IMR-90 (cell line): Measurements from ENCODE around the gene MYO1G. TPM values are rescaled to one million over a fixed set of nuclear protein-coding genes. Genes with fewer than 3 reads are reported as not detected.
A peak's percentile ranks its signal among the peaks of the same experiment; 100 is the strongest.

Experiments
- ATAC-seq: fragments of 200-7000 bp; cut with Tn5 transposase; 2 replicates; pipeline ENCODE4 v1.9.1; 2020; ENCODE audit warnings: low read depth, mild to moderate bottlenecking, moderate library complexity
- BruUV-seq: library from RNA; stranded (reverse); fragments of 400-500 nt; replicated peaks from 2 replicates; lab custom pipeline; 2021; lab: Mats Ljungman, UMichigan
- CTCF ChIA-PET: fragments of 300-600 bp; formaldehyde crosslinking; extraction: SDS; loops from one replicate; lab custom pipeline; 2021; ENCODE audit warnings: antibody characterized with exemption; lab: Yijun Ruan, JAX
- POLR2A ChIA-PET: fragments of 300-600 bp; sonication (Branson Sonifier 250); formaldehyde crosslinking; loops from one replicate; lab custom pipeline; 2022; ENCODE audit warnings: antibody characterized with exemption; ENCODE audit not compliant: unreplicated experiment; lab: Charles Lee
- DNase-seq: peaks from one replicate; pipeline ENCODE4 v3.0.0; 2013
- H2AFZ ChIP-seq: replicated peaks from 2 replicates; pipeline ENCODE3; 2013; ENCODE audit warnings: low read length, mild to moderate bottlenecking; ENCODE audit not compliant: poor library complexity
- H2AK5ac ChIP-seq: 2 replicates; pipeline ENCODE4 v1.6.1; 2013; ENCODE audit warnings: low read depth, low read length, inconsistent platforms
- H2AK9ac ChIP-seq: replicated peaks from 2 replicates; pipeline ENCODE3; 2013; ENCODE audit warnings: mild to moderate bottlenecking, low read depth, low read length, moderate library complexity; ENCODE audit not compliant: poor library complexity
- H2BK120ac ChIP-seq: 2 replicates; pipeline ENCODE4 v1.6.1; 2013; ENCODE audit warnings: low read depth, low read length, inconsistent platforms
- H2BK15ac ChIP-seq: 3 replicates; pipeline ENCODE4 v1.6.1; 2013; ENCODE audit warnings: low read depth, low read length, inconsistent platforms
- H2BK20ac ChIP-seq: 2 replicates; pipeline ENCODE4 v1.6.1; 2013; ENCODE audit warnings: low read depth, mild to moderate bottlenecking, inconsistent platforms, low read length, moderate library complexity
- H2BK5ac ChIP-seq: 2 replicates; pipeline ENCODE4 v1.6.1; 2013; ENCODE audit warnings: mild to moderate bottlenecking, low read depth, low read length, inconsistent platforms; ENCODE audit not compliant: poor library complexity, severe bottlenecking
- H3K14ac ChIP-seq: replicated peaks from 2 replicates; pipeline ENCODE4 v1.6.1; 2013; ENCODE audit warnings: low read depth, low read length, inconsistent platforms
- H3K18ac ChIP-seq: 2 replicates; pipeline ENCODE4 v1.6.1; 2013; ENCODE audit warnings: low read depth, low read length, control low read depth
- H3K23ac ChIP-seq: 2 replicates; pipeline ENCODE4 v1.6.1; 2013; ENCODE audit warnings: low read depth, low read length, inconsistent platforms
- H3K27ac ChIP-seq: 2 replicates; pipeline ENCODE4 v1.5.1; 2013; ENCODE audit warnings: mild to moderate bottlenecking, control low read depth, low read length; ENCODE audit not compliant: insufficient read depth
- H3K27me3 ChIP-seq: 2 replicates; pipeline ENCODE4 v1.6.1; 2013; ENCODE audit warnings: low read length; ENCODE audit not compliant: control insufficient read depth, insufficient read depth
- H3K36me3 ChIP-seq: 2 replicates; pipeline ENCODE4 v1.6.1; 2013; ENCODE audit warnings: low read length, mixed read lengths; ENCODE audit not compliant: control insufficient read depth, insufficient read depth
- H3K4ac ChIP-seq: 2 replicates; pipeline ENCODE4 v1.6.1; 2013; ENCODE audit warnings: low read depth, low read length, inconsistent platforms
- H3K4me1 ChIP-seq: 2 replicates; pipeline ENCODE4 v1.6.1; 2013; ENCODE audit warnings: low read length, mixed read lengths; ENCODE audit not compliant: control insufficient read depth, insufficient read depth
- H3K4me2 ChIP-seq: 2 replicates; pipeline ENCODE4 v1.6.1; 2013; ENCODE audit warnings: low read depth, mild to moderate bottlenecking, control low read depth, low read length, moderate library complexity
- H3K4me3 ChIP-seq: 2 replicates; pipeline ENCODE4 v1.5.1; 2013; ENCODE audit warnings: low read depth, mild to moderate bottlenecking, control low read depth, low read length, moderate library complexity; ENCODE audit not compliant: insufficient read depth
- H3K56ac ChIP-seq: 2 replicates; pipeline ENCODE4 v1.6.1; 2013; ENCODE audit warnings: low read length, inconsistent platforms; ENCODE audit not compliant: insufficient read depth; ENCODE audit errors: extremely low read depth
- H3K79me1 ChIP-seq, 2 experiments: 2 replicates each; pipeline ENCODE4 v1.6.1; 2013; ENCODE audit warnings: low read length in 2 of 2, inconsistent platforms in 1 of 2, low read depth in 1 of 2
- H3K9ac ChIP-seq: 2 replicates; pipeline ENCODE4 v1.6.1; 2013; ENCODE audit warnings: low read depth, low read length, control low read depth
- H3K9me1 ChIP-seq: 2 replicates; pipeline ENCODE4 v1.6.1; 2013; ENCODE audit warnings: low read length, inconsistent platforms; ENCODE audit not compliant: insufficient read depth
- H3K9me3 ChIP-seq: 2 replicates; pipeline ENCODE4 v1.6.1; 2013; ENCODE audit warnings: low read length; ENCODE audit not compliant: control insufficient read depth, insufficient read depth
- H4K20me1 ChIP-seq: 2 replicates; pipeline ENCODE4 v1.6.1; 2013; ENCODE audit warnings: low read length, inconsistent platforms; ENCODE audit not compliant: insufficient read depth
- H4K5ac ChIP-seq: 2 replicates; pipeline ENCODE4 v1.6.1; 2013; ENCODE audit warnings: mild to moderate bottlenecking, low read depth, low read length, control low read depth
- H4K8ac ChIP-seq, 2 experiments: 2 replicates each; pipeline ENCODE4 v1.6.1; 2013; ENCODE audit warnings: low read depth in 2 of 2, low read length in 2 of 2, control low read depth in 1 of 2, inconsistent platforms in 1 of 2
- H4K91ac ChIP-seq: 2 replicates; pipeline ENCODE4 v1.6.1; 2013; ENCODE audit warnings: low read depth, low read length, inconsistent platforms; ENCODE audit not compliant: insufficient read depth
- BHLHE40 ChIP-seq: fragments of 150-350 bp; IDR thresholded peaks from 2 replicates; pipeline ENCODE4 v1.6.1; 2016; ENCODE audit warnings: mild to moderate bottlenecking, low read depth, low read length
- CEBPB ChIP-seq: IDR thresholded peaks from 2 replicates; pipeline ENCODE4 v1.6.1; 2012; ENCODE audit warnings: low read depth, low read length, improper control_type of control experiment
- CHD1 ChIP-seq: IDR thresholded peaks from 2 replicates; pipeline ENCODE4 v1.6.1; 2012; ENCODE audit warnings: low read depth, low read length, improper control_type of control experiment
- FOS ChIP-seq: fragments of 150-350 bp; IDR thresholded peaks from 2 replicates; pipeline ENCODE4 v1.6.1; 2016; ENCODE audit warnings: low read depth, low read length
- MAFK ChIP-seq: IDR thresholded peaks from 2 replicates; pipeline ENCODE4 v1.6.1; 2012; ENCODE audit warnings: low read depth, low read length, improper control_type of control experiment
- MAZ ChIP-seq: IDR thresholded peaks from 2 replicates; pipeline ENCODE4 v1.6.1; 2012; ENCODE audit warnings: low read depth, mild to moderate bottlenecking, low read length, improper control_type of control experiment, moderate library complexity, borderline replicate concordance
- MXI1 ChIP-seq: IDR thresholded peaks from 2 replicates; pipeline ENCODE4 v1.6.1; 2012; ENCODE audit warnings: low read depth, mild to moderate bottlenecking, low read length, moderate library complexity, borderline replicate concordance
- NFE2L2 ChIP-seq: fragments of 150-350 bp; IDR thresholded peaks from 2 replicates; pipeline ENCODE4 v1.6.1; 2016; ENCODE audit warnings: low read depth, mild to moderate bottlenecking, low read length
- POLR2A ChIP-seq: IDR thresholded peaks from 2 replicates; pipeline ENCODE4 v1.6.1; 2012; ENCODE audit warnings: mild to moderate bottlenecking, low read depth, low read length
- RAD21 ChIP-seq: IDR thresholded peaks from 2 replicates; pipeline ENCODE4 v1.6.1; 2012; ENCODE audit warnings: low read length, improper control_type of control experiment
- RCOR1 ChIP-seq: IDR thresholded peaks from 2 replicates; pipeline ENCODE4 v1.6.1; 2012; ENCODE audit warnings: mild to moderate bottlenecking, low read length, improper control_type of control experiment; ENCODE audit not compliant: insufficient replicate concordance
- RFX5 ChIP-seq: IDR thresholded peaks from 2 replicates; pipeline ENCODE4 v1.8.0; 2012; ENCODE audit warnings: low read depth, mild to moderate bottlenecking, low read length, moderate library complexity
- SMC3 ChIP-seq: fragments of 150-350 bp; IDR thresholded peaks from 2 replicates; pipeline ENCODE4 v1.6.1; 2016; ENCODE audit warnings: low read depth, mild to moderate bottlenecking, antibody characterized with exemption, low read length, moderate library complexity
- USF2 ChIP-seq: fragments of 150-350 bp; IDR thresholded peaks from 2 replicates; pipeline ENCODE4 v1.6.1; 2017; ENCODE audit warnings: mild to moderate bottlenecking, antibody characterized with exemption, low read length, low read depth
- WGBS, 2 experiments: methylation state at CpG; one replicate each; pipeline versions ENCODE4 v1.1.5 to v1.1.7; 2013; ENCODE audit warnings: missing lambda C conversion rate in 2 of 2; ENCODE audit not compliant: insufficient read length in 1 of 2; ENCODE audit errors: extremely low coverage in 2 of 2; 5-methylcytosine and 5-hydroxymethylcytosine counted together
- dilution Hi-C: fragments of 300-500 bp; cut with HindIII; formaldehyde crosslinking; loops from one replicate; pipeline ENCODE4 v1.14.3; 2018; ENCODE audit warnings: low sequenced_read_pairs; ENCODE audit not compliant: unreplicated experiment
- in situ Hi-C: fragments of 300-500 bp; cut with MboI; formaldehyde crosslinking; loops from 3 replicates; pipeline ENCODE4 v1.14.3; 2019; ENCODE audit warnings: low sequenced_read_pairs, inconsistent platforms, mixed read lengths
- intact Hi-C: fragments of 100-400 bp; cut with micrococcal nuclease; formaldehyde crosslinking; loops from 2 replicates; pipeline ENCODE4 v1.10.0; 2022
- polyA plus RNA-seq, 3 experiments: library from polyadenylated mRNA; depleted of rRNA; stranded (reverse); fragments of >200 nt; gene quantifications; 2 replicates each; pipeline ENCODE4 v1.2.3, GENCODE V29; 2012; ENCODE audit warnings: low replicate concordance in 1 of 3
- total RNA-seq: library from RNA; depleted of rRNA; stranded (reverse); fragments of >200 nt; gene quantifications from 2 replicates; pipeline ENCODE4 v1.2.3, GENCODE V29; 2012
- TF ChIP-seq, protein P1 (sequence below): fragments of 150-350 bp; IDR thresholded peaks from 2 replicates; pipeline ENCODE4 v1.6.1; 2016; ENCODE audit warnings: low read depth, mild to moderate bottlenecking, low read length, moderate library complexity, borderline replicate concordance
- TF ChIP-seq, protein P2 (sequence below): conservative IDR thresholded peaks from 2 replicates; pipeline ENCODE4 v1.5.1; 2012; ENCODE audit warnings: mild to moderate bottlenecking, low read depth, low read length, improper control_type of control experiment

Gene MYO1G
- total and polyA plus RNA-seq, 2 of the 4 experiments (the other 2 are of a cell fraction), result under 0.01 to 0.02 TPM

DNA sequence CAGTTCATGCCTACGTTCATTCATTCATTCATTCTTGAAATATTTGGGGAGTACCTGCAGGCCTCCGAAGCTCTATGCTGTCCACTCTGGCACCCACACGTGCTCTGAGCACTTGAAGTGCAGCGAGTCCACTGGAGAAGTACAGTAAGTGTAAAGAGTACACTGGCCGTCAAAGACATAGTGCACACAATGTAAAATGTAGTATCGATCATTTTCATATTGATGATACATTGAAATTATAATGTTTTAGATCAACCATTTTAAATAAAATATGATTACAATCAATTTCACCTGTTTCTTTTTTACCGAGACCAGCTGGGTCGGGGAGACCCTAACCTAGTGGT is 56.5 kb downstream of the MYO1G start:
- Histone ChIP-seq H3K18ac (no peak overlapping the region), H2AK9ac (no peak overlapping the region), H3K9me1 (peaks cover 4% of the 10 kb centered on the region; the same call in 1 of the 2 replicates), H3K9me3 (no peaks in the 10 kb centered on the region), H3K4me1 (no peaks in the 10 kb centered on the region), H2AFZ (peak overlapping the region; percentile 85), H2BK20ac (no peak overlapping the region), H3K14ac (no peak overlapping the region), H4K20me1 (no peaks in the 10 kb centered on the region), H4K91ac (no peak overlapping the region), H3K9ac (no peak overlapping the region), H2BK120ac (no peak overlapping the region), H3K4me3 (no peak overlapping the region), H3K4me2 (no peak overlapping the region), H3K23ac (no peak overlapping the region), H4K5ac (no peak overlapping the region), H3K27ac (no peak overlapping the region), H2BK15ac (no peak overlapping the region), H4K8ac (no peak overlapping the region), H3K36me3 (no peaks in the 10 kb centered on the region), H2BK5ac (no peak overlapping the region), H3K79me1 (no peaks in the 10 kb centered on the region), H3K4ac (no peak overlapping the region), H3K27me3 (peaks cover 2% of the 10 kb centered on the region), H3K56ac (no peak overlapping the region), H2AK5ac (no peak overlapping the region)
- no TSS peak for BruUV-seq
- DNase-seq (no peak), ATAC-seq (no peak)
- no peak for TF ChIP-seq MXI1
- no peak for TF ChIP-seq RAD21
- TF ChIP-seq, protein P1, sequence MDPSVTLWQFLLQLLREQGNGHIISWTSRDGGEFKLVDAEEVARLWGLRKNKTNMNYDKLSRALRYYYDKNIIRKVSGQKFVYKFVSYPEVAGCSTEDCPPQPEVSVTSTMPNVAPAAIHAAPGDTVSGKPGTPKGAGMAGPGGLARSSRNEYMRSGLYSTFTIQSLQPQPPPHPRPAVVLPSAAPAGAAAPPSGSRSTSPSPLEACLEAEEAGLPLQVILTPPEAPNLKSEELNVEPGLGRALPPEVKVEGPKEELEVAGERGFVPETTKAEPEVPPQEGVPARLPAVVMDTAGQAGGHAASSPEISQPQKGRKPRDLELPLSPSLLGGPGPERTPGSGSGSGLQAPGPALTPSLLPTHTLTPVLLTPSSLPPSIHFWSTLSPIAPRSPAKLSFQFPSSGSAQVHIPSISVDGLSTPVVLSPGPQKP, result no peak
- no peak for TF ChIP-seq SMC3
- TF ChIP-seq POLR2A, result no peak
- TF ChIP-seq, protein P2, sequence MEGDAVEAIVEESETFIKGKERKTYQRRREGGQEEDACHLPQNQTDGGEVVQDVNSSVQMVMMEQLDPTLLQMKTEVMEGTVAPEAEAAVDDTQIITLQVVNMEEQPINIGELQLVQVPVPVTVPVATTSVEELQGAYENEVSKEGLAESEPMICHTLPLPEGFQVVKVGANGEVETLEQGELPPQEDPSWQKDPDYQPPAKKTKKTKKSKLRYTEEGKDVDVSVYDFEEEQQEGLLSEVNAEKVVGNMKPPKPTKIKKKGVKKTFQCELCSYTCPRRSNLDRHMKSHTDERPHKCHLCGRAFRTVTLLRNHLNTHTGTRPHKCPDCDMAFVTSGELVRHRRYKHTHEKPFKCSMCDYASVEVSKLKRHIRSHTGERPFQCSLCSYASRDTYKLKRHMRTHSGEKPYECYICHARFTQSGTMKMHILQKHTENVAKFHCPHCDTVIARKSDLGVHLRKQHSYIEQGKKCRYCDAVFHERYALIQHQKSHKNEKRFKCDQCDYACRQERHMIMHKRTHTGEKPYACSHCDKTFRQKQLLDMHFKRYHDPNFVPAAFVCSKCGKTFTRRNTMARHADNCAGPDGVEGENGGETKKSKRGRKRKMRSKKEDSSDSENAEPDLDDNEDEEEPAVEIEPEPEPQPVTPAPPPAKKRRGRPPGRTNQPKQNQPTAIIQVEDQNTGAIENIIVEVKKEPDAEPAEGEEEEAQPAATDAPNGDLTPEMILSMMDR, result no peak
- no peak for TF ChIP-seq RCOR1
- TF ChIP-seq RFX5, result no peak
- no peak for TF ChIP-seq MAFK
- no peak for TF ChIP-seq USF2
- TF ChIP-seq CEBPB, result no peak
- no peak for TF ChIP-seq FOS
- TF ChIP-seq CHD1, result no peak
- no peak for TF ChIP-seq NFE2L2
- no peak for TF ChIP-seq BHLHE40
- TF ChIP-seq MAZ, result no peak
- no CpG with 5 or more reads among the region's 8 CpGs for WGBS, 2 experiments
- intact Hi-C loops, result loop anchor here (1.0 to 5.0 kb wide), 4 partner anchors 65 to 334 kb away; partner anchors contain the start of genes H2AZ2 and PPIA
- ChIA-PET POLR2A (no interaction called here), CTCF (interaction anchor here (0.8 to 1.4 kb wide), 2 partner anchors 13 to 40 kb away, joined by 3 read pairs; no protein-coding TSS in a partner anchor)
- in situ Hi-C loops, result loop anchor here (5.0 kb wide), 2 partner anchors 65 to 335 kb away; no protein-coding TSS in a partner anchor
- dilution Hi-C loops, result no loop called here
